Measurements from ENCODE around the gene C10orf120. TPM values are rescaled to one million over a fixed set of nuclear protein-coding genes. Genes with fewer than 3 reads are reported as not detected.

Gene C10orf120
- not detected for total RNA-seq
- long read RNA-seq, donor 1 = 0 reads
- long read RNA-seq, donor 2 = 0 reads

DNA sequence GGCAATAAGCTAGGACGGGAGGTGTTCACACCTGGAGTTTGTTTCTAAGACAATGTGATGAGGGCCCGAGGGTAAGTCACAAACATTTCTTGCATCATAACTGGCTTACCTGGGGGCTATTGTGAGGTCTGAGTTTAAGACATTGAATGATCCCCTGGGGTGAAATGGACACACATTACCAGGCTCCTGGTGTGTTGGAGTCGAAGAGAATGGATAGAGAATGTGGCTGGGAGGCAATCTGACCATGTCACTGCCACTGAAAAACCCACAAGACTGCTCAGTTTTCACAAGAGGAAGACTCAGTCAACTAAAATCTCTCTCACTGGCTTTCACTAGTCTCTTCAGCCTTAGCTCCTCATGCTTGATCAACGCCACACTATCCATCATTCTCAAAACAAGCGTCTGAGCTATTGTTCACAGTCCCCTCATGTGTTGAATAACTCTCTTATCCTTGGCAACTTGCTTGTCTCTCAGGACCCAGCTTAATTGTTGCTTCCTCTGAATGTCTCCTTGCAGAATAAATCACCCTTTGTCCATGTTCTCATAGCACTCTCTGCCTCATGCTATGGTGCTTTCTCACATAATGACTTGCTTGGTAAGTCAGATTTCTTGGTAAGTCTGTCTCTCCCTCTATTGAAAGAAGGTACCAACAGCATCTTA is at the start of gene C10orf120:
Gene C10orf120, minus strand, starts transcription at position 51 of the 660 bp plus-strand sequence. CDS start 56 bp downstream, outside the sequence.
- no peaks in the 10 kb centered on the region for H3K4me1 ChIP-seq (ENCODE audit: low read depth)
- intact Hi-C loops (cut with DNase I, micrococcal nuclease) = loop anchor here in 1 of 2 donors (5.0 kb wide), 1 partner anchor 53 kb away; no protein-coding TSS in a partner anchor
- ATAC-seq (no peak), DNase-seq (no peak)
- H3K9me3 ChIP-seq = no peaks in the 10 kb centered on the region
- TF ChIP-seq, protein P1, sequence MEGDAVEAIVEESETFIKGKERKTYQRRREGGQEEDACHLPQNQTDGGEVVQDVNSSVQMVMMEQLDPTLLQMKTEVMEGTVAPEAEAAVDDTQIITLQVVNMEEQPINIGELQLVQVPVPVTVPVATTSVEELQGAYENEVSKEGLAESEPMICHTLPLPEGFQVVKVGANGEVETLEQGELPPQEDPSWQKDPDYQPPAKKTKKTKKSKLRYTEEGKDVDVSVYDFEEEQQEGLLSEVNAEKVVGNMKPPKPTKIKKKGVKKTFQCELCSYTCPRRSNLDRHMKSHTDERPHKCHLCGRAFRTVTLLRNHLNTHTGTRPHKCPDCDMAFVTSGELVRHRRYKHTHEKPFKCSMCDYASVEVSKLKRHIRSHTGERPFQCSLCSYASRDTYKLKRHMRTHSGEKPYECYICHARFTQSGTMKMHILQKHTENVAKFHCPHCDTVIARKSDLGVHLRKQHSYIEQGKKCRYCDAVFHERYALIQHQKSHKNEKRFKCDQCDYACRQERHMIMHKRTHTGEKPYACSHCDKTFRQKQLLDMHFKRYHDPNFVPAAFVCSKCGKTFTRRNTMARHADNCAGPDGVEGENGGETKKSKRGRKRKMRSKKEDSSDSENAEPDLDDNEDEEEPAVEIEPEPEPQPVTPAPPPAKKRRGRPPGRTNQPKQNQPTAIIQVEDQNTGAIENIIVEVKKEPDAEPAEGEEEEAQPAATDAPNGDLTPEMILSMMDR (IDR thresholded peaks at IDR 0.05) = no peak
- no peaks in the 10 kb centered on the region for H3K36me3 ChIP-seq (ENCODE audit: low read depth)
- H3K4me3 ChIP-seq = no peak within 1 kb of the TSS

DNA sequence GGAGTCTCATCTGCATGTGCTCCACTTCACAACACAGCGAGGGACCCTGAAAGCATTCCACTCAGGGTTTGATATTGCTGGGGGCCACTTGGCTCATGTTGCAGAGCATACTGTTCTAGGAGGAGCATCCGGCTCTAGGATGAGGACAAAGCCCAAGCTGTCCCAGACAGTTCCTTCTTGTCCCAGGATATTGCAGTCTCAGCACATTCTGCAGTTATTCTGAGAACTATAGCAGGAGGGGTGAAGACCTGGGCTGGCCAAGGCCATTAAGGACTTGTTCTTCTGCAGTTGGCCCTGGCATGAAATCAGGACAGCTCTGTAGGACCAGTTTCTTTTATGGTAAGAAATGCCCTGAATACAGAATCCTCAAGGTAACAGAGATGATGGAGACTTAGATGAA is 48.9 kb upstream of the C10orf120 start:
- DNase-seq (no peak), ATAC-seq (no peak)
- Histone ChIP-seq H3K4me1 (ENCODE audit: low read depth) (no peaks in the 10 kb centered on the region), H3K4me3 (no peak overlapping the region), H3K36me3 (ENCODE audit: low read depth) (no peaks in the 10 kb centered on the region), H3K9me3 (no peaks in the 10 kb centered on the region)
- TF ChIP-seq, protein P1 (IDR thresholded peaks at IDR 0.05) = no peak
- intact Hi-C loops (cut with DNase I, micrococcal nuclease) = no loop called here

DNA sequence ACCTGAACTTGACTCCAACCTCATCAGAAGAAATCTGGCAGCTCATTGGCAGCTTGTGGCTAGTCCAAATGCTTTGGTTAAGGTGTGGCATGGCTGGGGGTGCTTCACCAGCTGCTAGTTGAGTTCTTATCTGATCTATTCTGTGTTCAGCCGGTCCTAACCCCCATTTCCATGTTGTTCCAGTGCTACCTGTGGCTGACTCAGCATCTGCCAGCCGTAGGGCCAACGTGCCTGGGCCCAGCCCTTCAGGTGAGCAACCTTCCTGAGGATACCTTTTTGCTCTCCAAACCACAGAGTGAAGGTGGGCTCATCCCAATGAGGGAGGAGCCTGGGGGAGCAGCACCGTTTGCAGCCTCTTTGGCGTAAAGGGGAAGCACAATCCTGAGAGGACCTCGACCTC is 46.8 kb upstream of the C10orf120 start:
- Histone ChIP-seq H3K36me3 (ENCODE audit: low read depth) (no peaks in the 10 kb centered on the region), H3K4me1 (ENCODE audit: low read depth) (no peaks in the 10 kb centered on the region), H3K4me3 (no peak overlapping the region), H3K9me3 (no peaks in the 10 kb centered on the region)
- no peak for DNase-seq
- TF ChIP-seq, protein P1 (IDR thresholded peaks at IDR 0.05) = no peak
- no peak for ATAC-seq
- intact Hi-C loops (cut with DNase I, micrococcal nuclease) = no loop called here

DNA sequence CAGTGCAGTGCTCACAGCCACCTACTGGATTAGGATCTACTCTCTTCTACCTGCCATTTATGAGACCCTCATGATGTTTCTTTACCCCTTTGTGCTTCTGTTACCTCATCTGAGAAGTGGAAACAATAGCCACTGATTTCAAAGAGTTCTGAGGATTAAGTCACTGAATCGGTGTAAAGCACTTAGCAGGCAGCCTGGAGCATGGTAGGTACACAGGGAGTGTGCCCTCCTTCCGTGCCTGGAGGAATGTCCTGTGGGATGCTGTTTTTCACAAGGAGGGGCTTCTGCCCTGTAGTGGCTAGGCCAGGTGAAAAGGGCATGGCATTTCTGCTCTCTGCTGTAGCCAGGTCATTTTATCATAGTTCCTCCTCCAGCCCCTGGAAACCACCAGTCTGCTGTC is 44.6 kb upstream of the C10orf120 start:
- intact Hi-C loops (cut with DNase I, micrococcal nuclease) = no loop called here
- Histone ChIP-seq H3K4me1 (ENCODE audit: low read depth) (no peaks in the 10 kb centered on the region), H3K9me3 (no peaks in the 10 kb centered on the region), H3K4me3 (no peak overlapping the region), H3K36me3 (ENCODE audit: low read depth) (no peaks in the 10 kb centered on the region)
- DNase-seq = no peak
- ATAC-seq = no peak
- TF ChIP-seq, protein P1 (IDR thresholded peaks at IDR 0.05) = no peak

DNA sequence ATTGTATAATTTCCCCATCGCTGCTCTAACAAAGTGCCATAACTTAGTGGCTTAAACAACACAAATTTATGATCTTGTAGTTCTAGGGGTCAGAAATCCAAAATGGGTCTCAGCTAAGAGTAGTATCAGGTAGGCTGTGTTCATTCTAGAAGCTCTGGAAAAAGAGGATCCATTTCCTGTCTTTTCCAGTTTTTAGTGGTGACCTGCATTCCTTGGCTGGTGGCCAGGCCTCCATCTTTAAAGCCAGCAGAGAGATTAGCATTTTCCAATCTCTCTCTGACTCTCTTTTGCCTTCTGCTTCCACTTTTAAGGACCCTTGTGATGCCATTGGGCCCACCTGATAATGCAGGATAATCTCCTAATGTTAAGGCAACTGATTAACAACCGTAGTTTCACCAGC is 41.0 kb upstream of the C10orf120 start:
- no peaks in the 10 kb centered on the region for H3K9me3 ChIP-seq
- H3K36me3 ChIP-seq (ENCODE audit: low read depth) = no peaks in the 10 kb centered on the region
- no peak overlapping the region for H3K4me3 ChIP-seq
- DNase-seq = no peak
- intact Hi-C loops (cut with DNase I, micrococcal nuclease) = no loop called here
- TF ChIP-seq, protein P1 (IDR thresholded peaks at IDR 0.05) = no peak
- no peak for ATAC-seq
- no peaks in the 10 kb centered on the region for H3K4me1 ChIP-seq (ENCODE audit: low read depth)
